K562 (cell line): ENCODE results near the gene RAMP2. TPM values are rescaled to one million over a fixed set of nuclear protein-coding genes. Genes with fewer than 3 reads are reported as not detected.

Source experiments
- COPS2 ChIP-seq: fragments of 450-650 bp; conservative IDR thresholded peaks from 2 replicates; pipeline ENCODE4 v1.6.1; 2016; ENCODE audit warnings: mild to moderate bottlenecking, moderate library complexity
- ELF2 ChIP-seq: fragments of 250-450 bp; sonication (Bioruptor Pico); IDR thresholded peaks from 2 replicates; pipeline ENCODE4 v1.5.0; 2021; ENCODE audit warnings: mild to moderate bottlenecking
- ELF4 ChIP-seq: fragments of 450-650 bp; formaldehyde crosslinking; IDR thresholded peaks from 2 replicates; pipeline ENCODE4 v1.4.0; 2022; ENCODE audit warnings: missing genetic modification characterization
- GATA2 ChIP-seq: sonication (generic); formaldehyde crosslinking; IDR thresholded peaks from 2 replicates; pipeline ENCODE4 v1.4.0; 2020; ENCODE audit warnings: mild to moderate bottlenecking, missing genetic modification reagents
- HOXB6 ChIP-seq: fragments of 250-450 bp; sonication (Bioruptor Pico); IDR thresholded peaks from 2 replicates; pipeline ENCODE4 v1.5.1; 2022; ENCODE audit warnings: mild to moderate bottlenecking, borderline replicate concordance
- NR1H2 ChIP-seq: sonication (generic); formaldehyde crosslinking; IDR thresholded peaks from 2 replicates; pipeline ENCODE4 v1.4.0; 2020; ENCODE audit warnings: mild to moderate bottlenecking, missing genetic modification reagents
- PCBP1 ChIP-seq: fragments of 200-400 bp; formaldehyde crosslinking; IDR thresholded peaks from 2 replicates; pipeline ENCODE4 v1.6.1; 2018; ENCODE audit warnings: mild to moderate bottlenecking, low read depth, low read length; ENCODE audit not compliant: poor library complexity, severe bottlenecking
- ZKSCAN1 ChIP-seq: fragments of 150-350 bp; IDR thresholded peaks from 2 replicates; pipeline ENCODE4 v1.6.1; 2016; ENCODE audit warnings: low read depth, low read length
- ZNF507 ChIP-seq: conservative IDR thresholded peaks from 2 replicates; pipeline ENCODE4 v1.6.1; 2017; ENCODE audit warnings: missing genetic modification characterization, missing compliant biosample characterization
- polyA plus RNA-seq, 8 experiments: library from polyadenylated mRNA; depleted of rRNA in 4 of 8; stranded (reverse) in 5 of 8; unstranded in 3 of 8; fragments of >200 nt; fragmentation: Nextera tagmentation in 2 of 8; fragmentation: Illumina TruSeq in 1 of 8; extraction: Ambion mirVana in 2 of 8; extraction: Trizol in 1 of 8; gene quantifications; 2 replicates each; pipeline versions ENCODE4 v1.2.1 to v1.2.3, GENCODE V29; 2011 to 2014; ENCODE audit warnings: inconsistent platforms in 1 of 8, missing spikeins in 1 of 8
- total RNA-seq, 7 experiments: library from RNA; depleted of rRNA in 6 of 7; stranded (reverse); fragments of >200 nt in 6 of 7; fragmentation: Illumina TruSeq in 2 of 7; extraction: Trizol in 2 of 7; gene quantifications; 2 replicates each; pipeline versions ENCODE4 v1.2.1 to v1.2.3, GENCODE V29; 2011 to 2021; ENCODE audit warnings: low replicate concordance in 1 of 7
- TF ChIP-seq, protein P1 (sequence below): fragments of 150-350 bp; IDR thresholded peaks from 2 replicates; pipeline ENCODE4 v1.6.1; 2014; ENCODE audit warnings: low read depth, mild to moderate bottlenecking, low read length, borderline replicate concordance
- TF ChIP-seq, protein P2 (sequence below): sonication (generic); formaldehyde crosslinking; IDR thresholded peaks from 2 replicates; pipeline ENCODE4 v1.8.1; 2023; ENCODE audit warnings: mild to moderate bottlenecking, missing genetic modification reagents
- TF ChIP-seq, protein P3 (sequence below): IDR thresholded peaks from 2 replicates; pipeline ENCODE4 v1.6.1; 2012; ENCODE audit warnings: low read depth, low read length, improper control_type of control experiment, borderline replicate concordance
- TF ChIP-seq, protein P4 (sequence below): sonication (generic); formaldehyde crosslinking; IDR thresholded peaks from 2 replicates; pipeline ENCODE4 v1.8.0; 2022; ENCODE audit warnings: mild to moderate bottlenecking, missing genetic modification reagents
- TF ChIP-seq, protein P5 (sequence below): fragments of 450-650 bp; IDR thresholded peaks from 2 replicates; pipeline ENCODE4 v1.6.1; 2016; ENCODE audit warnings: antibody characterized with exemption
- TF ChIP-seq, protein P6 (sequence below): sonication (generic); formaldehyde crosslinking; IDR thresholded peaks from 2 replicates; pipeline ENCODE4 v1.8.0; 2022; ENCODE audit warnings: mild to moderate bottlenecking, missing genetic modification reagents, borderline replicate concordance

Gene RAMP2
- total and polyA plus RNA-seq, 9 of the 15 experiments (the other 6 are each of a cell fraction or from before 2014, with no cell fraction given): not detected

DNA sequence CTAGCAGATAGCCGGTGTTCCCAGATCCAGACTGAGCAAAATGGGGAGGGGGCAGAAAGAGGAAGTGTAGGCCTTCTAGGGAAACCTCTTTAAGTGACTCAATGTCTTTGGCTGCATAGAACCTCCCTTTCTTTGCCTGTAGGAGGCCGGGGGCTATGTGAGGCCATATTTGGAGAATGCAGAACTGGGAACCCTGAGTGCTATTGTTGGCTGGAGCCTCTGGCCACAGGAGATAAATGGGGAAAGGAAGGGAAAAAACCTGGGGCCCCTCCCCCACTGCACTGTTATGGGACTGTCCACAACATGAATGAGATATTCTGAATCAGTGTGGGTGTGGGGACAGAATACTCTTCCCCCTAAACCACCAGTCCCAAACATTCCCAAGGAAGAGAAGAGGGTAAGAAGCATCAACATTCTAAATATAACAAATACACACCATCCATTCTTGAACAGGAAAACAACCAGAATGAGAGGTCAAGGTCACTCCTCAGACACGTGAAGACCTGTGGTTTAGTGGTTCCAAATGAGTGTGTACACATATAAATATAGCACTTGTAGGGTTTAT, 14.6 kb downstream of the RAMP2 start (continued):
- TF ChIP-seq, protein P1, sequence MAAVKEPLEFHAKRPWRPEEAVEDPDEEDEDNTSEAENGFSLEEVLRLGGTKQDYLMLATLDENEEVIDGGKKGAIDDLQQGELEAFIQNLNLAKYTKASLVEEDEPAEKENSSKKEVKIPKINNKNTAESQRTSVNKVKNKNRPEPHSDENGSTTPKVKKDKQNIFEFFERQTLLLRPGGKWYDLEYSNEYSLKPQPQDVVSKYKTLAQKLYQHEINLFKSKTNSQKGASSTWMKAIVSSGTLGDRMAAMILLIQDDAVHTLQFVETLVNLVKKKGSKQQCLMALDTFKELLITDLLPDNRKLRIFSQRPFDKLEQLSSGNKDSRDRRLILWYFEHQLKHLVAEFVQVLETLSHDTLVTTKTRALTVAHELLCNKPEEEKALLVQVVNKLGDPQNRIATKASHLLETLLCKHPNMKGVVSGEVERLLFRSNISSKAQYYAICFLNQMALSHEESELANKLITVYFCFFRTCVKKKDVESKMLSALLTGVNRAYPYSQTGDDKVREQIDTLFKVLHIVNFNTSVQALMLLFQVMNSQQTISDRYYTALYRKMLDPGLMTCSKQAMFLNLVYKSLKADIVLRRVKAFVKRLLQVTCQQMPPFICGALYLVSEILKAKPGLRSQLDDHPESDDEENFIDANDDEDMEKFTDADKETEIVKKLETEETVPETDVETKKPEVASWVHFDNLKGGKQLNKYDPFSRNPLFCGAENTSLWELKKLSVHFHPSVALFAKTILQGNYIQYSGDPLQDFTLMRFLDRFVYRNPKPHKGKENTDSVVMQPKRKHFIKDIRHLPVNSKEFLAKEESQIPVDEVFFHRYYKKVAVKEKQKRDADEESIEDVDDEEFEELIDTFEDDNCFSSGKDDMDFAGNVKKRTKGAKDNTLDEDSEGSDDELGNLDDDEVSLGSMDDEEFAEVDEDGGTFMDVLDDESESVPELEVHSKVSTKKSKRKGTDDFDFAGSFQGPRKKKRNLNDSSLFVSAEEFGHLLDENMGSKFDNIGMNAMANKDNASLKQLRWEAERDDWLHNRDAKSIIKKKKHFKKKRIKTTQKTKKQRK: no peak
- TF ChIP-seq COPS2: no peak
- TF ChIP-seq ELF4 (CRISPR knock-in tag): no peak
- TF ChIP-seq, protein P2, sequence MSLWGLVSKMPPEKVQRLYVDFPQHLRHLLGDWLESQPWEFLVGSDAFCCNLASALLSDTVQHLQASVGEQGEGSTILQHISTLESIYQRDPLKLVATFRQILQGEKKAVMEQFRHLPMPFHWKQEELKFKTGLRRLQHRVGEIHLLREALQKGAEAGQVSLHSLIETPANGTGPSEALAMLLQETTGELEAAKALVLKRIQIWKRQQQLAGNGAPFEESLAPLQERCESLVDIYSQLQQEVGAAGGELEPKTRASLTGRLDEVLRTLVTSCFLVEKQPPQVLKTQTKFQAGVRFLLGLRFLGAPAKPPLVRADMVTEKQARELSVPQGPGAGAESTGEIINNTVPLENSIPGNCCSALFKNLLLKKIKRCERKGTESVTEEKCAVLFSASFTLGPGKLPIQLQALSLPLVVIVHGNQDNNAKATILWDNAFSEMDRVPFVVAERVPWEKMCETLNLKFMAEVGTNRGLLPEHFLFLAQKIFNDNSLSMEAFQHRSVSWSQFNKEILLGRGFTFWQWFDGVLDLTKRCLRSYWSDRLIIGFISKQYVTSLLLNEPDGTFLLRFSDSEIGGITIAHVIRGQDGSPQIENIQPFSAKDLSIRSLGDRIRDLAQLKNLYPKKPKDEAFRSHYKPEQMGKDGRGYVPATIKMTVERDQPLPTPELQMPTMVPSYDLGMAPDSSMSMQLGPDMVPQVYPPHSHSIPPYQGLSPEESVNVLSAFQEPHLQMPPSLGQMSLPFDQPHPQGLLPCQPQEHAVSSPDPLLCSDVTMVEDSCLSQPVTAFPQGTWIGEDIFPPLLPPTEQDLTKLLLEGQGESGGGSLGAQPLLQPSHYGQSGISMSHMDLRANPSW (CRISPR knock-in tag): no peak
- TF ChIP-seq, protein P3, sequence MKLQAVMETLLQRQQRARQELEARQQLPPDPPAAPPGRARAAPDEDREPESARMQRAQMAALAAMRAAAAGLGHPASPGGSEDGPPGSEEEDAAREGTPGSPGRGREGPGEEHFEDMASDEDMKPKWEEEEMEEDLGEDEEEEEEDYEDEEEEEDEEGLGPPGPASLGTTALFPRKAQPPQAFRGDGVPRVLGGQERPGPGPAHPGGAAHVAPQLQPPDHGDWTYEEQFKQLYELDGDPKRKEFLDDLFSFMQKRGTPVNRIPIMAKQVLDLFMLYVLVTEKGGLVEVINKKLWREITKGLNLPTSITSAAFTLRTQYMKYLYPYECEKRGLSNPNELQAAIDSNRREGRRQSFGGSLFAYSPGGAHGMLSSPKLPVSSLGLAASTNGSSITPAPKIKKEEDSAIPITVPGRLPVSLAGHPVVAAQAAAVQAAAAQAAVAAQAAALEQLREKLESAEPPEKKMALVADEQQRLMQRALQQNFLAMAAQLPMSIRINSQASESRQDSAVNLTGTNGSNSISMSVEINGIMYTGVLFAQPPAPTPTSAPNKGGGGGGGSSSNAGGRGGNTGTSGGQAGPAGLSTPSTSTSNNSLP: no peak
- TF ChIP-seq, protein P4, sequence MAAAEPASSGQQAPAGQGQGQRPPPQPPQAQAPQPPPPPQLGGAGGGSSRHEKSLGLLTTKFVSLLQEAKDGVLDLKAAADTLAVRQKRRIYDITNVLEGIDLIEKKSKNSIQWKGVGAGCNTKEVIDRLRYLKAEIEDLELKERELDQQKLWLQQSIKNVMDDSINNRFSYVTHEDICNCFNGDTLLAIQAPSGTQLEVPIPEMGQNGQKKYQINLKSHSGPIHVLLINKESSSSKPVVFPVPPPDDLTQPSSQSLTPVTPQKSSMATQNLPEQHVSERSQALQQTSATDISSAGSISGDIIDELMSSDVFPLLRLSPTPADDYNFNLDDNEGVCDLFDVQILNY: no peak
- TF ChIP-seq, protein P5, sequence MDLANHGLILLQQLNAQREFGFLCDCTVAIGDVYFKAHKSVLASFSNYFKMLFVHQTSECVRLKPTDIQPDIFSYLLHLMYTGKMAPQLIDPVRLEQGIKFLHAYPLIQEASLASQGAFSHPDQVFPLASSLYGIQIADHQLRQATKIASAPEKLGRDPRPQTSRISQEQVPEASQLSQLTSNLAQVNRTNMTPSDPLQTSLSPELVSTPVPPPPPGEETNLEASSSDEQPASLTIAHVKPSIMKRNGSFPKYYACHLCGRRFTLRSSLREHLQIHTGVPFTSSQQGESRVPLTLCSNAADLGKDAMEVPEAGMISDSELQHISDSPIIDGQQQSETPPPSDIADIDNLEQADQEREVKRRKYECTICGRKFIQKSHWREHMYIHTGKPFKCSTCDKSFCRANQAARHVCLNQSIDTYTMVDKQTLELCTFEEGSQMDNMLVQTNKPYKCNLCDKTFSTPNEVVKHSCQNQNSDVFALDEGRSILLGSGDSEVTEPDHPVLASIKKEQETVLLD: no peak; the same call in 1 of the 2 replicates
- TF ChIP-seq PCBP1: no peak
- no peak for TF ChIP-seq HOXB6 (CRISPR knock-in tag)
- no peak for TF ChIP-seq ZKSCAN1
- TF ChIP-seq, protein P6, sequence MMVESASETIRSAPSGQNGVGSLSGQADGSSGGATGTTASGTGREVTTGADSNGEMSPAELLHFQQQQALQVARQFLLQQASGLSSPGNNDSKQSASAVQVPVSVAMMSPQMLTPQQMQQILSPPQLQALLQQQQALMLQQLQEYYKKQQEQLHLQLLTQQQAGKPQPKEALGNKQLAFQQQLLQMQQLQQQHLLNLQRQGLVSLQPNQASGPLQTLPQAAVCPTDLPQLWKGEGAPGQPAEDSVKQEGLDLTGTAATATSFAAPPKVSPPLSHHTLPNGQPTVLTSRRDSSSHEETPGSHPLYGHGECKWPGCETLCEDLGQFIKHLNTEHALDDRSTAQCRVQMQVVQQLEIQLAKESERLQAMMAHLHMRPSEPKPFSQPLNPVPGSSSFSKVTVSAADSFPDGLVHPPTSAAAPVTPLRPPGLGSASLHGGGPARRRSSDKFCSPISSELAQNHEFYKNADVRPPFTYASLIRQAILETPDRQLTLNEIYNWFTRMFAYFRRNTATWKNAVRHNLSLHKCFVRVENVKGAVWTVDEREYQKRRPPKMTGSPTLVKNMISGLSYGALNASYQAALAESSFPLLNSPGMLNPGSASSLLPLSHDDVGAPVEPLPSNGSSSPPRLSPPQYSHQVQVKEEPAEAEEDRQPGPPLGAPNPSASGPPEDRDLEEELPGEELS: no peak
- no peak for TF ChIP-seq ZNF507 (tag)
- TF ChIP-seq ELF2 (CRISPR knock-in tag): no peak
- no peak for TF ChIP-seq NR1H2 (CRISPR knock-in tag)
- TF ChIP-seq GATA2 (CRISPR knock-in tag): no peak
